HG02981 (cell line): Measurements from ENCODE around the gene SGMS2.

ENCODE experiments used
- ATAC-seq: cut with Tn5 transposase; IDR thresholded peaks from one replicate; pipeline ENCODE4 v1.9.1; 2021; ENCODE audit warnings: mild to moderate bottlenecking, moderate library complexity; ENCODE audit not compliant: unreplicated experiment

The SGMS2 gene

GRCh38 chr4:107824350-107825071 is at the start of gene SGMS2:
SGMS2 (plus strand) TSS chr4:107824932; CDS start chr4:107895554, 70,622 bp downstream.
- peak; percentile 65 for ATAC-seq

GRCh38 chr4:107777890-107778289 is 46.8 kb upstream of the SGMS2 start:
- no peak for ATAC-seq

- ATAC-seq: no peak
Measured at GRCh38 chr4:107778784-107779530, 45.8 kb upstream of the SGMS2 start.

GRCh38 chr4:107780665-107781064 is 44.1 kb upstream of the SGMS2 start:
- no peak for ATAC-seq

GRCh38 chr4:107791902-107792301 is 32.8 kb upstream of the SGMS2 start:
- ATAC-seq: no peak

- no peak for ATAC-seq
Measured at GRCh38 chr4:107792711-107793110, 32.0 kb upstream of the SGMS2 start.

- no peak for ATAC-seq
Measured at GRCh38 chr4:107793996-107794395, 30.7 kb upstream of the SGMS2 start.

GRCh38 chr4:107799669-107800450 is 24.9 kb upstream of the SGMS2 start:
- no peak for ATAC-seq

GRCh38 chr4:107800706-107801105 is 24.0 kb upstream of the SGMS2 start:
- ATAC-seq: no peak

GRCh38 chr4:107801766-107802211 is 22.9 kb upstream of the SGMS2 start:
- no peak for ATAC-seq

- no peak for ATAC-seq
Measured at GRCh38 chr4:107804956-107805355, 19.8 kb upstream of the SGMS2 start.

- ATAC-seq: no peak
Measured at GRCh38 chr4:107806196-107806595, 18.5 kb upstream of the SGMS2 start.

- no peak for ATAC-seq
Measured at GRCh38 chr4:107808572-107808971, 16.2 kb upstream of the SGMS2 start.

GRCh38 chr4:107809210-107809609 is 15.5 kb upstream of the SGMS2 start:
- ATAC-seq: no peak

- no peak for ATAC-seq
Measured at GRCh38 chr4:107814758-107815157, 10.0 kb upstream of the SGMS2 start.

GRCh38 chr4:107815158-107815557 is 9.6 kb upstream of the SGMS2 start:
- ATAC-seq: no peak

GRCh38 chr4:107818301-107818910 is 6.3 kb upstream of the SGMS2 start:
- ATAC-seq: peak; percentile 61

GRCh38 chr4:107823870-107824349 is 822 bp upstream of the SGMS2 start:
- no peak for ATAC-seq

GRCh38 chr4:107825072-107825824 is 516 bp downstream of the SGMS2 start:
- ATAC-seq: peak; percentile 30

- no peak for ATAC-seq
Measured at GRCh38 chr4:107826421-107826980, 1.8 kb downstream of the SGMS2 start.
